PFSK-1 (cell line): ENCODE data around the gene CT47C1.

ENCODE experiments used
- FOXP2 ChIP-seq: optimal IDR thresholded peaks from 2 replicates; pipeline ENCODE3; 2011; ENCODE audit warnings: borderline replicate concordance, control low read depth, inconsistent platforms; ENCODE audit not compliant: insufficient read depth; ENCODE audit errors: extremely low read length, extremely low read depth
- POLR2AphosphoS5 ChIP-seq: IDR thresholded peaks from 2 replicates; pipeline ENCODE4 v1.6.1; 2012; ENCODE audit warnings: low read depth, mild to moderate bottlenecking, control low read depth, low read length, moderate library complexity
- SIN3A ChIP-seq: IDR thresholded peaks from 2 replicates; pipeline ENCODE4 v1.6.1; 2012; ENCODE audit warnings: mild to moderate bottlenecking, low read length, moderate library complexity, borderline replicate concordance; ENCODE audit not compliant: insufficient read depth
- TAF1 ChIP-seq: IDR thresholded peaks from 2 replicates; pipeline ENCODE4 v1.6.1; 2012; ENCODE audit warnings: low read length, control low read depth, borderline replicate concordance; ENCODE audit not compliant: insufficient read depth
- TF ChIP-seq, protein P1 (sequence below), 2 experiments: IDR thresholded peaks; 2 replicates each; pipeline versions ENCODE4 v1.6.1 to v1.8.0; 2011 to 2012; ENCODE audit warnings: low read depth in 2 of 2, low read length in 2 of 2, control low read depth in 1 of 2, inconsistent platforms in 1 of 2, mild to moderate bottlenecking in 1 of 2, moderate library complexity in 1 of 2; ENCODE audit not compliant: insufficient read depth in 1 of 2

Gene CT47C1

DNA sequence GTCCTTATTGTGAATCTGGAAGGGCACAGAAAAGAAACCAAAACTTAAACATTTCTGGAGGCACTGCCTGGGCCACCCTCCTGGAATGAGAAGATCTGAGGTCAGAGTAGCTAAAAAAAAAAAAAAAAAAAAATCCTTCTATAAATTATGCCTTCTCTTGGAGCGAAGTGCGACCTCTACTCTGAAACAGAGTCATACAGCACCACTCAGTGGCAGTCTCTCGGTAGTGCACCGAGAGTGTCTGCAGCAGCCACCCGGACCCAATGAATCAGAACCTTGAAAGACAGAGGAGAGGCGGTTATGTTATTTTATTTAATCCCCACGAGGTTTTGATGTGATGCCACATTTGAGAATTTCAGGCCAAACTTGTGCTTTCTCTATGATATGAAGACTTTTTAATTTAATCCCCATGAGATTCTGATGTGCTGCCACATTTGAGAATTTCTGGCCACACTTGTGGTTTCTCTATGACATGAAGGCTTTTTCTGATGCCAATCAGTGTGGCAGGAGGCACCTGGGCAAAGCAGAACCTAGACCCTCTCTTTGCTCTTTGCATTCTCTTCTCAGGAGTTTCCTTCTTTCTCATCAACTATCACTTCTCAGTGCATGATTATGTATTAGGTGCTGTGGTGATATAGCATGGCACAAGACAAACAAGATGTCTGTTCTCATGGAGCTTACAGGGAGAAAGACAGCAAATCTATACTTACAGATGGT lies 5.6 kb upstream of the CT47C1 start:
- TF ChIP-seq FOXP2 (no peak), TAF1 (no peak), SIN3A (no peak), POLR2AphosphoS5 (no peak)
- TF ChIP-seq, protein P1, sequence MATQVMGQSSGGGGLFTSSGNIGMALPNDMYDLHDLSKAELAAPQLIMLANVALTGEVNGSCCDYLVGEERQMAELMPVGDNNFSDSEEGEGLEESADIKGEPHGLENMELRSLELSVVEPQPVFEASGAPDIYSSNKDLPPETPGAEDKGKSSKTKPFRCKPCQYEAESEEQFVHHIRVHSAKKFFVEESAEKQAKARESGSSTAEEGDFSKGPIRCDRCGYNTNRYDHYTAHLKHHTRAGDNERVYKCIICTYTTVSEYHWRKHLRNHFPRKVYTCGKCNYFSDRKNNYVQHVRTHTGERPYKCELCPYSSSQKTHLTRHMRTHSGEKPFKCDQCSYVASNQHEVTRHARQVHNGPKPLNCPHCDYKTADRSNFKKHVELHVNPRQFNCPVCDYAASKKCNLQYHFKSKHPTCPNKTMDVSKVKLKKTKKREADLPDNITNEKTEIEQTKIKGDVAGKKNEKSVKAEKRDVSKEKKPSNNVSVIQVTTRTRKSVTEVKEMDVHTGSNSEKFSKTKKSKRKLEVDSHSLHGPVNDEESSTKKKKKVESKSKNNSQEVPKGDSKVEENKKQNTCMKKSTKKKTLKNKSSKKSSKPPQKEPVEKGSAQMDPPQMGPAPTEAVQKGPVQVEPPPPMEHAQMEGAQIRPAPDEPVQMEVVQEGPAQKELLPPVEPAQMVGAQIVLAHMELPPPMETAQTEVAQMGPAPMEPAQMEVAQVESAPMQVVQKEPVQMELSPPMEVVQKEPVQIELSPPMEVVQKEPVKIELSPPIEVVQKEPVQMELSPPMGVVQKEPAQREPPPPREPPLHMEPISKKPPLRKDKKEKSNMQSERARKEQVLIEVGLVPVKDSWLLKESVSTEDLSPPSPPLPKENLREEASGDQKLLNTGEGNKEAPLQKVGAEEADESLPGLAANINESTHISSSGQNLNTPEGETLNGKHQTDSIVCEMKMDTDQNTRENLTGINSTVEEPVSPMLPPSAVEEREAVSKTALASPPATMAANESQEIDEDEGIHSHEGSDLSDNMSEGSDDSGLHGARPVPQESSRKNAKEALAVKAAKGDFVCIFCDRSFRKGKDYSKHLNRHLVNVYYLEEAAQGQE (IDR thresholded peaks at IDR 0.05; ENCODE audit: insufficient read depth in 1 of 2, low read depth in 2 of 2, low read length in 2 of 2) = no peak

DNA sequence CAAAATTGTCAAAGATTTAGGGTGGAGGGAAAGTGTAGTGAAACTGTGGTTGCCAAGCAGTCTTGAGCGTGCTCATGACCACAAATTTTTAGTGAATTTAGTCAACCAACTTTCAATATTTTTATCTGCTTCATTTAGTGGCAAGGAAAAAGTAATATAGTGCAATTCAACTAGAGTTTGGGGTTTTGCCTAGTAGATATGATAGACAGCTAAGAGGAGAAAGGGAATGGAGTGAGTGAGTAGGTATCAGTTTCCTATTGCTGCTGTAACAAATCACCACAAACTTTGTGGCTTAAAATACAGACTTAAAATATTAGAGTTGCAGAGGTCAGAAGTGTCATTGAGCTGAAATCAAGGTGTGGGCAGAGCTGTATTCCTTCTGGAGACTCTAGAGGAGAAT lies 3.7 kb upstream of the CT47C1 start:
- TF ChIP-seq TAF1 (no peak), POLR2AphosphoS5 (no peak), FOXP2 (no peak), SIN3A (no peak)
- TF ChIP-seq, protein P1 (IDR thresholded peaks at IDR 0.05; ENCODE audit: insufficient read depth in 1 of 2, low read depth in 2 of 2, low read length in 2 of 2) = no peak

DNA sequence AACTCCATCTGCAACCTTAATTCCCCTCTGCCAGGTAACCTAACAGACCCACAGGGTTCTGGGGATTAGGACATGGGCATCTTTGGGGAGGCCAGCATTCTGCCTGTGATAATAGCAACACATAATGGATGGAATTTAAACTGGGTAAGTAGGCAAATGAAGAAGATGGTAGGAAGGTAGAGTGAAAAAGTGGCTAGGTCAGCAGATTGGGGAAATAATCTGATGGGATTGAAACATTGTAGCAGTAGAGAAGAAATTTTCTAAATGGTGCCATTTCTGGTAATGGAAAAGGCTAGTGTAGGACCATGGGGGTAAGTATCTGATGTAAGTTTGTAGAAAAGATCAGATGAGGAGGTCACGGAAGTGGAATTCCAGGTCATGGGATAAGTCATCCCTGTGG lies 3.0 kb upstream of the CT47C1 start:
- no peak for TF ChIP-seq FOXP2

DNA sequence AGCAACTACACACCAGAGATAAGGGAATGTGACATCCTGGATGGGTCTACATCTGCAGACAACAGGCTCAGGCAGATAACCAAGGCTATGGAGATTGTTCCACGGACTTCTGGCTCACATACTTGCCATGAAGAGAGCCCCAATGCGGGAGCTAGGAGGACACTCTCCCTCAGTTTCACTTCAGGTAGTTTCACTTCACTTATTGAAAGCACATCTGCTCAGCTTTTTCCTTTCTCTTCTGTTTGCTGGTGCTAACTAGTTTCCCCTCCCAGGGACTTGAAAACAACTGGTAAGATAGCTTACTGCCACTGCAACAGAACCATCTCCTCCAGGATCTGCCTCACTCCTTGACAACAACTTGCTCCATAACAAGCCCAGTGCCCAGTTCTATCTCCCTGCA lies 1.4 kb upstream of the CT47C1 start:
- TF ChIP-seq, protein P1 (IDR thresholded peaks at IDR 0.05; ENCODE audit: insufficient read depth in 1 of 2, low read depth in 2 of 2, low read length in 2 of 2) = no peak
- no peak for TF ChIP-seq SIN3A
- no peak for TF ChIP-seq FOXP2
- TF ChIP-seq POLR2AphosphoS5 = no peak
- no peak for TF ChIP-seq TAF1

DNA sequence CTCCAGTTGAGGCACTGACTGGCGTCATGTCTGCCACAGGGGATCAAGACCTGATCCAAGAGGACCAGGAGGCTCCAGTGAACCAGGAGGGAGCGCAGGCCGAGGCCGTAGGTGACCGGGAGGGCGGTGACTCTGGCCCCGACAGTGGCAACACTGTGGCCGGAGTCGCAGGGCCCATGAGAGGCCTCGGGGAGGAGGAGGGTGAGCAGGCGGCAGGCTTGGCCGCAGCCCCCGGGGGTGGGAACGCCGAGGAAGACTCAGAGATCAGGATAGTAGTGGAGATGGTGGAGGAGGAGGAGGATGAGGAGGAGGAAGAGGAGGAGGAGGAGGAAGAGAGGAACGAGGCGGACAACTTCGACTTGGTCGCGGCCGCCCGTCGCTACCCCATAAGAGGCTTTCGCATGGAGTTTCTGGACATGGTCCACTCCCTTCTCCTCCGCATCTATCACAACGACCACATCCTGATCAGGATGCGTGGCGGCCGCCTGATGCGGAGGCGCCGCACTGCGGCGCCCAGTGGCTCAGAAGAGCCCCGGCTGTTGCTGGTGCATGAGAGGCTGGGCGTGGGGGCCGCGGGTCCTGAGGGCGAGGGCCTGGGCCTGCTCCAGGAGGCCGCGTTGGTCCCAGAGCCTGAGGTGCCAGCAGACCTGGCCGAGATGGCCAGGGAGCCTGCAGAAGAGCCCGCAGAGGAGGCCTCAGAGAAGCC lies 560 bp downstream of the CT47C1 start:
- TF ChIP-seq, protein P1 (IDR thresholded peaks at IDR 0.05; ENCODE audit: insufficient read depth in 1 of 2, low read depth in 2 of 2, low read length in 2 of 2) = no peak
- no peak for TF ChIP-seq POLR2AphosphoS5
- TF ChIP-seq FOXP2 = no peak
- no peak for TF ChIP-seq TAF1
